ENCODE measurements around the gene HCST. TPM values are rescaled to one million over a fixed set of nuclear protein-coding genes. Genes with fewer than 3 reads are reported as not detected.

The HCST gene
- total RNA-seq, 1 donor, result 0.36 TPM

- DNase-seq (ENCODE audit: insufficient read length, low spot score, missing footprints), result peak; percentile 50
- Histone ChIP-seq H2AFZ (ENCODE audit: low read length) (no peak overlapping the region), H3K9me3 (ENCODE audit: low read depth, low read length) (no peaks in the 10 kb centered on the region), H4K20me1 (ENCODE audit: insufficient read depth, low read length) (no peaks in the 10 kb centered on the region), H3K27ac (ENCODE audit: low read depth, low read length) (no peak overlapping the region), H3K4me1 (ENCODE audit: insufficient read depth, low read length) (no peaks in the 10 kb centered on the region), H3K4me2 (ENCODE audit: insufficient read depth, low read length) (no peak overlapping the region), H3K4me3 (ENCODE audit: insufficient read depth, low read length) (no peak overlapping the region), H3K36me3 (ENCODE audit: insufficient read depth, low read length) (no peaks in the 10 kb centered on the region), H3K79me2 (ENCODE audit: insufficient read depth, low read length) (no peaks in the 10 kb centered on the region), H3K27me3 (ENCODE audit: insufficient read depth, low read length) (peaks cover 13% of the 10 kb centered on the region)
- TF ChIP-seq CTCF (IDR thresholded peaks at IDR 0.05; ENCODE audit: extremely low read depth, low read depth, low read length), result no peak
Observed at GRCh38 chr19:35871611-35872010, 30.7 kb upstream of the HCST start.

- no peaks in the 10 kb centered on the region for H4K20me1 ChIP-seq (ENCODE audit: insufficient read depth, low read length)
- H3K27me3 ChIP-seq (ENCODE audit: insufficient read depth, low read length), result peaks cover 13% of the 10 kb centered on the region
- H3K79me2 ChIP-seq (ENCODE audit: insufficient read depth, low read length), result no peaks in the 10 kb centered on the region
- H3K4me3 ChIP-seq (ENCODE audit: insufficient read depth, low read length), result no peak overlapping the region
- H3K4me1 ChIP-seq (ENCODE audit: insufficient read depth, low read length), result no peaks in the 10 kb centered on the region
- DNase-seq (ENCODE audit: insufficient read length, low spot score, missing footprints), result peak; percentile 14
- H3K27ac ChIP-seq (ENCODE audit: low read depth, low read length), result no peak overlapping the region
- no peak overlapping the region for H3K4me2 ChIP-seq (ENCODE audit: insufficient read depth, low read length)
- no peak for TF ChIP-seq CTCF (IDR thresholded peaks at IDR 0.05; ENCODE audit: extremely low read depth, low read depth, low read length)
- no peak overlapping the region for H2AFZ ChIP-seq (ENCODE audit: low read length)
- H3K9me3 ChIP-seq (ENCODE audit: low read depth, low read length), result no peaks in the 10 kb centered on the region
- no peaks in the 10 kb centered on the region for H3K36me3 ChIP-seq (ENCODE audit: insufficient read depth, low read length)
Observed at GRCh38 chr19:35872180-35872579, 30.1 kb upstream of the HCST start.

- Histone ChIP-seq H3K36me3 (ENCODE audit: insufficient read depth, low read length) (no peaks in the 10 kb centered on the region), H3K27ac (ENCODE audit: low read depth, low read length) (no peak overlapping the region), H3K4me3 (ENCODE audit: insufficient read depth, low read length) (no peak overlapping the region), H2AFZ (ENCODE audit: low read length) (no peak overlapping the region), H3K27me3 (ENCODE audit: insufficient read depth, low read length) (no peaks in the 10 kb centered on the region), H3K4me1 (ENCODE audit: insufficient read depth, low read length) (peaks cover 1% of the 10 kb centered on the region), H4K20me1 (ENCODE audit: insufficient read depth, low read length) (no peaks in the 10 kb centered on the region), H3K4me2 (ENCODE audit: insufficient read depth, low read length) (no peak overlapping the region), H3K79me2 (ENCODE audit: insufficient read depth, low read length) (no peaks in the 10 kb centered on the region), H3K9me3 (ENCODE audit: low read depth, low read length) (no peaks in the 10 kb centered on the region)
- DNase-seq (ENCODE audit: insufficient read length, low spot score, missing footprints), result no peak
- no peak for TF ChIP-seq CTCF (IDR thresholded peaks at IDR 0.05; ENCODE audit: extremely low read depth, low read depth, low read length)
Observed at GRCh38 chr19:35874392-35874930, 27.9 kb upstream of the HCST start.

- Histone ChIP-seq H2AFZ (ENCODE audit: low read length) (no peak overlapping the region), H3K4me3 (ENCODE audit: insufficient read depth, low read length) (no peak overlapping the region), H3K27ac (ENCODE audit: low read depth, low read length) (no peak overlapping the region), H3K79me2 (ENCODE audit: insufficient read depth, low read length) (no peaks in the 10 kb centered on the region), H3K9me3 (ENCODE audit: low read depth, low read length) (no peaks in the 10 kb centered on the region), H3K4me2 (ENCODE audit: insufficient read depth, low read length) (no peak overlapping the region), H4K20me1 (ENCODE audit: insufficient read depth, low read length) (peaks cover 2% of the 10 kb centered on the region), H3K27me3 (ENCODE audit: insufficient read depth, low read length) (no peaks in the 10 kb centered on the region), H3K4me1 (ENCODE audit: insufficient read depth, low read length) (peaks cover 3% of the 10 kb centered on the region), H3K36me3 (ENCODE audit: insufficient read depth, low read length) (no peaks in the 10 kb centered on the region)
- DNase-seq (ENCODE audit: insufficient read length, low spot score, missing footprints), result peak; percentile 19
- TF ChIP-seq CTCF (IDR thresholded peaks at IDR 0.05; ENCODE audit: extremely low read depth, low read depth, low read length), result no peak
Observed at GRCh38 chr19:35879068-35879467, 23.3 kb upstream of the HCST start.

Measured in osteoblast (primary cell).